Brain microvascular endothelial cell (primary cell): ENCODE measurements around the gene MPPE1.
A peak's percentile ranks its signal among the peaks of the same experiment; 100 is the strongest.

Experiments used
- DNase-seq: peaks from one replicate; pipeline ENCODE4 v3.0.0-alpha.2; 2020
- H3K27ac ChIP-seq: fragments of 250-450 bp; sonication (Bioruptor Pico); 2 replicates; pipeline ENCODE4 v1.5.1; 2020; ENCODE audit warnings: mild to moderate bottlenecking, moderate library complexity
- H3K27me3 ChIP-seq: fragments of 250-450 bp; sonication (Bioruptor Pico); replicated peaks from 2 replicates; pipeline ENCODE4 v1.5.1; 2020; ENCODE audit warnings: mild to moderate bottlenecking
- H3K36me3 ChIP-seq: fragments of 250-450 bp; sonication (Bioruptor Pico); replicated peaks from 2 replicates; pipeline ENCODE4 v1.5.1; 2020; ENCODE audit warnings: mild to moderate bottlenecking
- H3K4me3 ChIP-seq: 2 replicates; pipeline ENCODE4 v1.5.1; 2011; ENCODE audit warnings: low read depth, mild to moderate bottlenecking, control low read depth, low read length, moderate library complexity
- CTCF ChIP-seq: IDR thresholded peaks from 2 replicates; pipeline ENCODE4 v1.5.1; 2011; ENCODE audit warnings: low read depth, mild to moderate bottlenecking, moderate library complexity, low read length, control low read depth, inconsistent platforms; ENCODE audit errors: missing control alignments
- in situ Hi-C: cut with HindIII; loops from 2 replicates; pipeline ENCODE4 v1.10.0; 2017; ENCODE audit warnings: low sequenced_read_pairs, low pct_ligation_motif_present

Gene MPPE1

GRCh38 chr18:11864471-11864870 is 43.6 kb downstream of the MPPE1 start:
- Histone ChIP-seq H3K27me3 (no peaks in the 10 kb centered on the region), H3K4me3 (no peak overlapping the region), H3K27ac (no peak overlapping the region), H3K36me3 (no peaks in the 10 kb centered on the region)
- no peak for DNase-seq
- in situ Hi-C loops, result no loop called here
- no peak for TF ChIP-seq CTCF

- Histone ChIP-seq H3K4me3 (no peak overlapping the region), H3K27ac (no peak overlapping the region), H3K27me3 (no peaks in the 10 kb centered on the region), H3K36me3 (no peaks in the 10 kb centered on the region)
- DNase-seq, result no peak
- TF ChIP-seq CTCF, result no peak
- in situ Hi-C loops, result no loop called here
These were observed 45.5 kb downstream of the MPPE1 start for GRCh38 chr18:11862468-11863137.

- H3K4me3 ChIP-seq, result no peak overlapping the region
- no peak overlapping the region for H3K27ac ChIP-seq
- in situ Hi-C loops, result no loop called here
- H3K27me3 ChIP-seq, result no peaks in the 10 kb centered on the region
- no peak for TF ChIP-seq CTCF
- H3K36me3 ChIP-seq, result no peaks in the 10 kb centered on the region
- DNase-seq, result no peak
These were observed 46.4 kb downstream of the MPPE1 start for GRCh38 chr18:11861583-11862288.

- DNase-seq, result no peak
- Histone ChIP-seq H3K27me3 (no peaks in the 10 kb centered on the region), H3K36me3 (no peaks in the 10 kb centered on the region), H3K27ac (peak overlapping the region; percentile 74), H3K4me3 (no peak overlapping the region)
- in situ Hi-C loops, result no loop called here
- TF ChIP-seq CTCF, result no peak
These were observed 47.3 kb downstream of the MPPE1 start for GRCh38 chr18:11860594-11861450.

- peak overlapping the region; percentile 74 for H3K27ac ChIP-seq
- H3K27me3 ChIP-seq, result no peaks in the 10 kb centered on the region
- H3K36me3 ChIP-seq, result no peaks in the 10 kb centered on the region
- in situ Hi-C loops, result no loop called here
- DNase-seq, result peak; percentile 91
- TF ChIP-seq CTCF, result peak; percentile 62
- H3K4me3 ChIP-seq, result no peak overlapping the region
These were observed 48.2 kb downstream of the MPPE1 start for GRCh38 chr18:11859903-11860407.
